Adipose tissue (tissue), 3 donors: Measurements from ENCODE around the gene KIAA1217. TPM values are rescaled to one million over a fixed set of nuclear protein-coding genes. Genes with fewer than 3 reads are reported as not detected.

Source experiments
- H3K27ac ChIP-seq: one replicate; pipeline ENCODE4 v1.5.1; 2013; ENCODE audit warnings: low read depth, low read length
- WGBS, 3 donors: extraction: QIAGEN DNeasy Blood & Tissue Kit; methylation state at CpG; one replicate each; pipeline ENCODE4 v1.1.7; 2013; 5-methylcytosine and 5-hydroxymethylcytosine counted together
- polyA plus RNA-seq, 3 donors: library from polyadenylated mRNA; stranded (reverse); fragments of 200-250 nt; gene quantifications; one replicate each; pipeline ENCODE4 v1.2.3, GENCODE V29; 2013
- donor health status: healthy with polysubstance abuse.
- donor health status: Bipolar disorder and iron deficiency.
- donor health status: healthy.

KIAA1217 gene
- polyA plus RNA-seq, 3 donors, result 5.9 to 18.7 (median 13.3) TPM

GRCh38 chr10:24238519-24239247 is 29.7 kb downstream of the KIAA1217 start:
- H3K27ac ChIP-seq, result no peak overlapping the region
- WGBS, 3 donors, result 14 to 52% (median 49%) methylated on average over 13 of the region's 13 CpGs

GRCh38 chr10:24239289-24240040 is 30.5 kb downstream of the KIAA1217 start:
- 18 to 61% (median 54%) methylated on average over 10 of the region's 10 CpGs for WGBS, 3 donors
- no peak overlapping the region for H3K27ac ChIP-seq

- WGBS, 3 donors, result 38 to 73% (median 63%) methylated on average over 8 of the region's 8 CpGs
- no peak overlapping the region for H3K27ac ChIP-seq
Observed at GRCh38 chr10:24240041-24240751, 31.3 kb downstream of the KIAA1217 start.

GRCh38 chr10:24241536-24242040 is 32.6 kb downstream of the KIAA1217 start:
- H3K27ac ChIP-seq, result no peak overlapping the region
- WGBS, 3 donors, result 58 to 69% (median 62%) methylated on average over 5 of the region's 5 CpGs

DNA sequence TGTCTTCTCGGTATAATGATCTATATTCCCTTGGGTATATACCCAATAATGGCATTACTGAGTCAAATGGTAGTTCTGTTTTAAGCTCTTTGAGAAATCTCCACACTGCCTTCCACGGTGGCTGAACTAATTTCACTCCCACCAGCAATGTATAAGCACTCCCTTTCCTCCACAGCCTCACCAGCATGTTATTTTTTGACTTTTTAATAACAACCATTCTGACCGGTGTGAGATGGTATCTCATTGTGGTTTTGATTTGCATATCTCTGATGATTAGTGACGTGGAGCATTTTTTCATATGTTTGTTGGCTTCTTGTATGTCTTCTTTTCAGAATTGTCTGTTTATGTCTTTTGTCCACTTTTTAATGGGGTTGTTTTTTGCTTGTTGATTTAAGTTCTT is 33.6 kb downstream of the KIAA1217 start:
- no peak overlapping the region for H3K27ac ChIP-seq
- 74 to 83% (median 75%) methylated on average over 4 of the region's 4 CpGs for WGBS, 3 donors

- H3K27ac ChIP-seq, result no peak overlapping the region
- WGBS, 3 donors, result 70 to 78% (median 74%) methylated on average over 5 of the region's 5 CpGs
Observed at GRCh38 chr10:24246365-24246764, 37.4 kb downstream of the KIAA1217 start.

DNA sequence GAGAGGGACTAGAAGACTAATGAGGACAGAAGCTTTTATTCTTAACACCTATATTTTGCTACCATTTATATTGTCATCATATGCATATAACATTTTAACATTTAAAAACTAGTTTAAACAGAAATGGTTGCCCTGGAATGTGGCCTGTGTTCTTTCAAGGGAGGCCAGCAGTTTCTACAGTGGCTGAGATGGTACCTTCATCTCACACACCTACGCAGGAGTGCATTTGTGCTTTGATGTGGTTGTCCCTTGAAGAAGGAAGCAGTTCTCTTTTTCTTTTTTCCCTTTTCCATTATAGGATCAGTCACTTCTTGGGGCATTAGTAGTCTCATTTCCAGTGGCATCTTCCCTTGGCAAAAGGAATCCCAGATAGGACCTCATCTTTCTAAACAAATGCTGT is 38.9 kb downstream of the KIAA1217 start:
- no peak overlapping the region for H3K27ac ChIP-seq
- 52 to 93% (median 52%) methylated on average over 1 of the region's 1 CpG for WGBS, 3 donors

GRCh38 chr10:24249829-24250415 is 41.0 kb downstream of the KIAA1217 start:
- WGBS, 3 donors, result 64 to 78% (median 74%) methylated on average over 9 of the region's 9 CpGs

GRCh38 chr10:24251547-24251946 is 42.6 kb downstream of the KIAA1217 start:
- 30 to 77% (median 50%) methylated on average over 2 of the region's 2 CpGs for WGBS, 3 donors

More at GRCh38 chr10:24249829-24250415, 41.0 kb downstream of the KIAA1217 start:
- H3K27ac ChIP-seq, result no peak overlapping the region

DNA sequence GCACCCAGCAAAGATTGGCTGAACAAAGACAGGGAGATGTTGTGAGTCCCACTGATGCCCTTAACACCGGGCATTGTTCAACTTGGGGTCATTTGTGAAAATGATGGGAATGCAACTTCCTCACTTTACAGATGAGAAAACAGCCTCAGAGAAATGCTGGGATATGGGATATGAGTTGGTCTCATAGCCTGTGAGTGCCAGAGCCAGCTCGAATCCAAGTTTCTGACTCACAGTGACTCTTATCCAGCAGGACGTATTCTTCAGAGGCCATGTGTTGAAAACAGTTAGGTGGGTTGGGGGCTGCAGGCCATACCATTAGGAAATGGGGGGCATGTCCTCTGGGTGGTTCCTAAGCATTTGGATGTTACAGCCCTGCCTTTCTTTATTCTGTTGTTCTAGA is 45.2 kb downstream of the KIAA1217 start:
- 78 to 85% (median 80%) methylated on average over 3 of the region's 3 CpGs for WGBS, 3 donors
- no peak overlapping the region for H3K27ac ChIP-seq

More at GRCh38 chr10:24251547-24251946, 42.6 kb downstream of the KIAA1217 start:
- no peak overlapping the region for H3K27ac ChIP-seq

DNA sequence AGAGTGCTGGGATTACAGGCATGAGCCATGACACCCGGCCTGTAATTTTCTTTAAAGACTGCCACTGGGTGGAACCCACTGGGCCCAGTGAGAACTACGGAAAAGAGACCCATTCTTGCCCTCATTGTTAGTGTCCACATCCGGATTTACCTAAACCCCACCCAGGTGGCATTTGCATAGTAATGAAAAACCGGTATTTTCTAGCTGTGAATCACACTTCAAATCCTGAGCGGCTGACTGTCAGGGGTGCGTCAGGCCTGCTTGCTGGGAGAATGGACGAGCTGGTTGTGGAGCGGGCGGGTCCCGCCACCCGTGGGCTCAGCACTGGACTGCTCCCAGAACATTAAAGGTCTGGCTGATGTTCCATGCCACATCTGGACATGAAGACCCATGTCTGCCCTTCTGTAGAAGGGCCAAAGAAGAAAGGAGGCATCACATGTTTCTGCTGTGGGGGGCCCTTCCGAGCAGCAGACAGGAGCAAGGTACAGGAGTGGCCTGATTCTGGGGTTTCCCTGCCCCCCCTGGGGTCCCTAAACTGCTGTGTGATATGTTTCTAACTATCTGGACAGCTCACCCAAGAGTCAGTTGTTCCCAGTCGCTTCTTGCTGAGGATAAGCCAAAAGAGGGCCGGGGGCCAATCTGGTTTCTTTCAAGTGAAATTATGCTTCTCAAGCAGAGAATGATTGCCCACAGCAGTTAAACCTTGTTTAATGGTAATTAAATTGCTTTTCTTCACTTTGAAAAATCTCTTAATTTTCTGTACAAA is 46.4 kb downstream of the KIAA1217 start:
- no peak overlapping the region for H3K27ac ChIP-seq
- 82 to 84% (median 84%) methylated on average over 14 of the region's 14 CpGs for WGBS, 3 donors

DNA sequence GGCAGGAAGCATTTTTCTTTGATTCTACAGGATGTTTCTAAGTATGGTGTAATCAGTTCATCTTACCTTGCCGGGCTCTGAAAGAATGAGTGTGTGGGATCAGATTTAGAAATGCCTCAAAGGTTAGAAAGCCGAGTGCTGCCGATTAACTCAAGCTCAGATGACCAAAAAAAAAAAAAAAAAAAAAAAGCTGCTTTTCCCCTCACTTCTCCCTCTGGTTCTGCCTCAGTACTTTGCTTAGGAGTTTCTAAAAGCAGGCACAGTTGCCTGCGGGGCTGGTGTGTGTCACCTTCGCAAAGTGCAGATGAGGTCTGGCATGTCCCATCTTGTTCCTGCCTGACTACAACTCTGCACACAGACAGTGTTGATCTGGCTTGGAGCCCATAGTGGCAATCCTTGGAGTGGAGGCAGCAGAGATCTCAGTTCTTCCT is 47.0 kb downstream of the KIAA1217 start:
- H3K27ac ChIP-seq, result no peak overlapping the region
- 64 to 72% (median 68%) methylated on average over 5 of the region's 5 CpGs for WGBS, 3 donors

GRCh38 chr10:24256619-24257107 is 47.7 kb downstream of the KIAA1217 start:
- 40 to 75% (median 61%) methylated on average over 2 of the region's 2 CpGs for WGBS, 3 donors
- no peak overlapping the region for H3K27ac ChIP-seq

- H3K27ac ChIP-seq, result no peak overlapping the region
- 88 to 96% (median 91%) methylated on average over 4 of the region's 4 CpGs for WGBS, 3 donors
Observed at GRCh38 chr10:24257588-24257987, 48.6 kb downstream of the KIAA1217 start.

- H3K27ac ChIP-seq, result no peak overlapping the region
- WGBS, 3 donors, result 66 to 91% (median 73%) methylated on average over 7 of the region's 7 CpGs
Observed at GRCh38 chr10:24259365-24260130, 50.6 kb downstream of the KIAA1217 start.

- 87 to 92% (median 91%) methylated on average over 3 of the region's 3 CpGs for WGBS, 3 donors
- H3K27ac ChIP-seq, result no peak overlapping the region
Observed at GRCh38 chr10:24261627-24262026, 52.7 kb downstream of the KIAA1217 start.
